AG09319 (cell line): Measurements from ENCODE around the gene PCNX3.
A peak's percentile ranks its signal among the peaks of the same experiment; 100 is the strongest.

Experiments used
- DNase-seq: peaks from one replicate; pipeline ENCODE4 v3.0.0-alpha.2; 2010; ENCODE audit warnings: low read depth; ENCODE audit errors: extremely low read depth
- CTCF ChIP-seq: IDR thresholded peaks from 2 replicates; pipeline ENCODE4 v1.5.1; 2011; ENCODE audit warnings: low read depth, mild to moderate bottlenecking, inconsistent platforms, low read length, moderate library complexity

PCNX3 gene

GRCh38 chr11:65589444-65590239, 25.9 kb upstream of the PCNX3 start:
- no peak for DNase-seq
- no peak for TF ChIP-seq CTCF

- no peak for DNase-seq
Measured at GRCh38 chr11:65590240-65590738, 25.3 kb upstream of the PCNX3 start.

GRCh38 chr11:65591939-65592857, 23.4 kb upstream of the PCNX3 start:
- no peak for DNase-seq
- TF ChIP-seq CTCF = no peak

More at GRCh38 chr11:65590240-65590738, 25.3 kb upstream of the PCNX3 start:
- TF ChIP-seq CTCF = no peak

GRCh38 chr11:65592858-65593517, 22.6 kb upstream of the PCNX3 start:
- TF ChIP-seq CTCF = no peak
- DNase-seq = no peak

- peak; percentile 68 for TF ChIP-seq CTCF
- DNase-seq = no peak
Measured at GRCh38 chr11:65593518-65594414, 21.8 kb upstream of the PCNX3 start.

- DNase-seq = no peak
- TF ChIP-seq CTCF = no peak
Measured at GRCh38 chr11:65595131-65595530, 20.4 kb upstream of the PCNX3 start.
